ENCODE data around the gene ATP8A2.

Gene ATP8A2

DNA sequence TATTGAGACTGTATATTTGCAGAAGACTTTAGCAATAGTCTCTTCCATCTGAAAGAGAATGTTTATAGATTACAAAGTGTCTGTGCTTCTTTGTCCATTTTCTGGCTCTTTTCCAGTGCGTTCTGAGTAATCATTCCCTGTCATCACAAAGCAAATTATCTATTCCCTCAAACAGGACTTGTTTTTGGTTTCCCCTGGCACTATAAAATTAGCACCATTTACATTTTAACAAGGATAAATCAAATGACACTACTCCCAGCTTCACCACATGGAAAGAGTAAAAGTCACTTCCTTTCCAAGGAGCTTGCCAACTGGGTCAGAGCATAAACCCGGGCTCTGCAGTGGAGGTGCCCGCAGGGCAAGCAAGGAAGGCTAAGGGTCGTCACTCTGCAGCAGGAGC, 591.9 kb downstream of the ATP8A2 start:
- CTCF ChIA-PET = interaction anchor here (0.9 kb wide), 1 partner anchor 134 kb away, joined by 3 read pairs; no protein-coding TSS in a partner anchor
- DNase-seq = no peak
- peaks cover 3% of the 10 kb centered on the region for H3K27me3 Mint-ChIP-seq
- peaks cover 7% of the 10 kb centered on the region for H3K36me3 Mint-ChIP-seq
- peaks cover 6% of the 10 kb centered on the region for H3K9me3 Mint-ChIP-seq
- peaks cover 23% of the 10 kb centered on the region for H3K4me1 Mint-ChIP-seq
- H3K4me3 Mint-ChIP-seq = no peak overlapping the region
- H3K27ac Mint-ChIP-seq = no peak overlapping the region

DNA sequence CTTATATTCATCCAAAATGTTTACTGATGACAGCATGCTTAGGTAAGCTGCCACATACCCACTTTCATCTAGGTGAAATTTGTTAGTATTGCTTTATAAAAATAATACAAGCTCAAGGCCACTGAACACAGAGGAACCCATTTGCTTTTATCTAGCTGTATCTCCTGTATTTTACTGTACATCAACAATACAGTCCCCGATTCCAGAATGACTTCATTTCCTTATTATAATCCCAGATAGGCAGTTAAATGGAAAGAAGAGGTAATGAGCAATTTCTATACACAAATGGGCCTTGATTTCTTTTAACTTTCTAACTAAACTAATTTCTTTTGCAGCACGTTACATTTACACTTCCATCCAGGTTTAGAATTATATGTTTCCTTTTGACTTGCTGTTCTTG, 593.8 kb downstream of the ATP8A2 start:
- CTCF ChIA-PET = interaction anchor here (1.6 kb wide), 1 partner anchor 42 kb away, joined by 3 read pairs; no protein-coding TSS in a partner anchor
- H3K9me3 Mint-ChIP-seq = no peaks in the 10 kb centered on the region
- H3K36me3 Mint-ChIP-seq = no peaks in the 10 kb centered on the region
- no peak overlapping the region for H3K4me3 Mint-ChIP-seq
- peaks cover 7% of the 10 kb centered on the region for H3K27me3 Mint-ChIP-seq
- no peak for DNase-seq
- H3K27ac Mint-ChIP-seq = no peak overlapping the region
- peaks cover 14% of the 10 kb centered on the region for H3K4me1 Mint-ChIP-seq

DNA sequence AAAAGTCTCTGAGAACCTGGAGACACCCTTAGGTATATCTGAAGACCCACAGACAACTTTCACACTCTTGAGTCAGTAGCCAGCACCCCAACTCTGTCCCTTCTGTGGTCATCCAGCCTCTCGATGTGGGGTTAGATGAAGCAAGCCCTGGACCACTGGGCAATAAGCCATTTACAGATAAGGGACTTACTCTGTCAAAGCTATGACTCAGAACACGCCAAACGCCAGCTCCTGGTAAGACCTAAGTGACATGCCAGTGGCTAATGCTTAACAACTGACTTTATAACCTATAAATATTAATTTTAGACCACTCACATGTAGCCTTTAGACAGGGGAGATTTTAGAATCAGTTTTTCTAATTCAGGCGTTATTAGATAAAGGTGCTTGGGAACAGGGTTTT, 594.3 kb downstream of the ATP8A2 start:
- CTCF ChIA-PET = interaction anchor here (1.6 kb wide), 1 partner anchor 41 kb away, joined by 3 read pairs; no protein-coding TSS in a partner anchor
- no peak overlapping the region for H3K27ac Mint-ChIP-seq
- H3K9me3 Mint-ChIP-seq = no peaks in the 10 kb centered on the region
- H3K36me3 Mint-ChIP-seq = no peaks in the 10 kb centered on the region
- DNase-seq = no peak
- H3K4me1 Mint-ChIP-seq = peaks cover 14% of the 10 kb centered on the region
- H3K4me3 Mint-ChIP-seq = no peak overlapping the region
- peaks cover 7% of the 10 kb centered on the region for H3K27me3 Mint-ChIP-seq

DNA sequence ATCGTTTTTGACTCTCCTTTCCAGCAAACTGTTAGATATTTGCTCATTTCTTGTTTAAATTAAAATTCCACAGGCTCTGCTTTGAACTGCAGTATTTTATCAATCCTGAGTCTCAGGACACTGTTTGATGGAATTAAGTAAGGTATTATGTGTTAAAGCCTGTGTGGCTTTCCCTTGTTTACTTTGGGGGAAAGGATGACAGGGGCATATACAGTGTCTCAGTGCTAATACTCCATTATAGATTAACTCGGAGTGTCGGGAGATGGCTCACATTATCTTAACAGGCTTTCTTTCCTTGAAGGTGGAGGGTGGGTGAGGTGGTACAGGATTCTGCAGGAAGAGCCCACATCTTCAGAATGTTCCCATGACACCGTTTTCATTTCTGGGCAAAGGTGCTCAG, 595.4 kb downstream of the ATP8A2 start:
- CTCF ChIA-PET = no interaction called here

DNA sequence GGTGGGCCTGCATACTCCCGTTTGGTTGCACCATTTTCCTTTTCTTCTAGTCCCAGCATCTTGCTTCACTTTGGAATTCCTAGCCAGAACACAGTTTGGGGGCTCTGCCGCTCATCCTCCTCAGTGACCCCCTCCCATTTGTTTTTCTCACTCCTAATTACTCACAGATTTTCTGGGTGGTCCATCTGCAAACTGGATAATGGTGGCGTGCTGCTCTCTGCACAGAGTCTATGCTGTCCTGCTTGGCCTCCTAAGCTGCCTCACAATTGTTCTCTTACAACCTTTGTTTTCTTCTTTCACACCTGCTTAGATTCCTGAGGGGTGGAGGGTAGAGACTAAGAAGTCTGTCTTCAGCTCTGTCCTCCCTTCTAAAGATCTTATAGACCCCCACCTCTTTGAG, 599.3 kb downstream of the ATP8A2 start:
- H3K9me3 Mint-ChIP-seq = no peaks in the 10 kb centered on the region
- peak overlapping the region; percentile 87 for H3K27ac Mint-ChIP-seq
- DNase-seq = no peak
- peaks cover 3% of the 10 kb centered on the region for H3K36me3 Mint-ChIP-seq
- no peak overlapping the region for H3K4me3 Mint-ChIP-seq
- peaks cover 54% of the 10 kb centered on the region for H3K4me1 Mint-ChIP-seq
- CTCF ChIA-PET = no interaction called here
- peaks cover 4% of the 10 kb centered on the region for H3K27me3 Mint-ChIP-seq

More for the DNA sequence above, 595.4 kb downstream of the ATP8A2 start:
- Mint-ChIP-seq H3K36me3 (no peaks in the 10 kb centered on the region), H3K9me3 (no peaks in the 10 kb centered on the region), H3K27ac (no peak overlapping the region), H3K27me3 (peaks cover 7% of the 10 kb centered on the region), H3K4me1 (peaks cover 21% of the 10 kb centered on the region), H3K4me3 (no peak overlapping the region)
- DNase-seq = no peak

DNA sequence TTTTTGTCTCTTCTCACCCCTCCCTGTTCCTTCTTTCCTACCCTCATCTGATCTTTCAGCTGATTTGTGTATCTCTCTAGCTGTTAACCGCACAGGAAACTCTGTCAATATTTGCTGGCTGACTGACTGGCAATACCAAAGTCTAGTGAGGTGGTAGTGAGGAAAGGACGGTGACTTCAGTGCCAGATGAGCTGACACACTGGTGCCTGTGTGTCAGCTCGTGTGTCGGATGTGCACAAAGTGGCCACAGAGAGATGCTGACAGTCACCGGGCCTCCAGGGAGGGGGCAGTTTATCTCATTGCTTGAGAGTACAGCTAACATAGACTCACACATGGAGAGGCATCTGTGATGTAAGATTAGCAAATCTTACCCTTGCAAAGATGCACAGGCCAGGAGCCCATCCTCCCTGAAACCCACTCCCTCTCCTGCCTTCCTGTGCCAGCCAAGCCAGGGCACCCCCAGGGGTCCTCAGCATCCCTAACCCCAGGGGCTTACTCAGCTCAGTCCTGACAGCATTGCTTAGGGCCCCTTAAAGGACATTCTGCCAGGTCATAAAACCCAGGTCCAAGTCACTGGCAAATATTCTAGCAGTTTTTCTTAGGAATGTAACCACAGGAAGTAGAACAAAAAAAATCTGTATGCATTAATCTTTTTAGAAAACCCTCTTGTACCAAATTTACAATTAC, 599.8 kb downstream of the ATP8A2 start:
- peaks cover 3% of the 10 kb centered on the region for H3K36me3 Mint-ChIP-seq
- H3K27me3 Mint-ChIP-seq = peaks cover 4% of the 10 kb centered on the region
- peak; percentile 67 for DNase-seq
- H3K27ac Mint-ChIP-seq = peak overlapping the region; percentile 87
- H3K9me3 Mint-ChIP-seq = no peaks in the 10 kb centered on the region
- H3K4me1 Mint-ChIP-seq = peaks cover 56% of the 10 kb centered on the region
- CTCF ChIA-PET = no interaction called here
- H3K4me3 Mint-ChIP-seq = peak overlapping the region; percentile 28

DNA sequence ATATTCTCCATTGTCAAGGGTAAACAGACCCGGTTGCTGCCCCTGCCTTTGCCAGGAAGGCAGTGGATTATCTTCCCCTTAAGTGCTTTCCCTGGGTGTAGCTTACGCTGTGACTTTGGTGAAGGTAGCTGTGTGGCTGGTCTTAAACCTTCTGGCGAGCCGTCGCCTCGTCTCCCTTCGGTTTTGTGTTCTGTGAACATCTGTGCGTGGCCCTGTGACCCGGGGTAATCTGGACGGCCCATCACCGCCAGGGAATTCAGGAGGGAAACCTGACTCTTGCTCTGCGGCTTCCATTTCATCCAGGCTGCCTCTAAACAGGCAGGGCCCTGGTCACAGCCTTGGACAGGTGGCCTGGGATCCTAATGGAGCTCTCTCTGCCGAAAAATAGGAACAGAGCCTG, 601.3 kb downstream of the ATP8A2 start:
- Mint-ChIP-seq H3K27ac (peak overlapping the region; percentile 86), H3K36me3 (peaks cover 3% of the 10 kb centered on the region), H3K4me1 (peaks cover 66% of the 10 kb centered on the region), H3K4me3 (no peak overlapping the region), H3K9me3 (peaks cover 2% of the 10 kb centered on the region), H3K27me3 (peaks cover 8% of the 10 kb centered on the region)
- DNase-seq = no peak
- CTCF ChIA-PET = interaction anchor here (1.2 kb wide), 1 partner anchor 98 kb away, joined by 4 read pairs; no protein-coding TSS in a partner anchor

DNA sequence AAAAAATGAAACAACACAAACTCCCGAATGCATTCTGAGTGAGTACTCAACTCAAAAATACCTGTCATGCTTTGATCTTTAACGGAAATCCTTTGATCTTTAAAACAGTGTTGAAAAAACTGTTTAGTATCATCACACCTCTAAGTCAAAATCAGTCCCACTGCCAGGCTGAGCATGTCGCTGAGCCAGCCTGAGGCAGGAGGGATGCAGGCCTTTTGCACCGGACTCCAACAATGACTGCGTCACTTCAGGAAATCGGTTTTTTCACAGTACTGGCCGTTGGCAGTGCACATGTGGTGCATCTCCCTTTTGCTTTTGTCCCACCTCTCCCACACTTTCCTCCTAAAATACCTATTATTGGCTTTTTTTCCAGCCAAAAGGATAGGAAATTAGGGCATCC, 601.8 kb downstream of the ATP8A2 start:
- H3K36me3 Mint-ChIP-seq = peaks cover 3% of the 10 kb centered on the region
- peaks cover 66% of the 10 kb centered on the region for H3K4me1 Mint-ChIP-seq
- H3K4me3 Mint-ChIP-seq = peak overlapping the region; percentile 7
- peak; percentile 51 for DNase-seq
- CTCF ChIA-PET = interaction anchor here (1.2 kb wide), 1 partner anchor 97 kb away, joined by 4 read pairs; no protein-coding TSS in a partner anchor
- H3K9me3 Mint-ChIP-seq = peaks cover 2% of the 10 kb centered on the region
- H3K27ac Mint-ChIP-seq = peak overlapping the region; percentile 86
- H3K27me3 Mint-ChIP-seq = peaks cover 8% of the 10 kb centered on the region

DNA sequence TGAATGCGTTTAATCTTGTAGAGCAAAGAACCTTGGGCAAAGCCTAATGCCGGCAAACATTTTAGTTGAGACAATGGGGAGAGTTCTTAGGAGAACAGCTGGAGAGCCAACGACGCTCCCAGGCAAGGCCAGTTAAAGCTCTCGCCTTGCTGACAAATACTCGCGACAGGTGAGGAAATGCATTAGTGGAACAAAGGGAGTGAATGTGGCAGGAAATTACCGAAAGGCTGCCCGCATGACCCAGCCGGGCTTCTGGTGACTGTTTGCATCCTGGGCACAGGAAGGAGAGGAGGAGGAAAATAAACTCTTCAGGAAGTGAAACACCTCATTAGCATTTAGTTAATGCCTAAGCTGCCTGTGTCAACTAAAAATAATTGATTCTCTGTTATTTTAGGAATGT, 605.4 kb downstream of the ATP8A2 start:
- no peak overlapping the region for H3K27ac Mint-ChIP-seq
- DNase-seq = no peak
- peaks cover 3% of the 10 kb centered on the region for H3K36me3 Mint-ChIP-seq
- peaks cover 2% of the 10 kb centered on the region for H3K9me3 Mint-ChIP-seq
- CTCF ChIA-PET = no interaction called here
- H3K4me1 Mint-ChIP-seq = peaks cover 44% of the 10 kb centered on the region
- H3K4me3 Mint-ChIP-seq = no peak overlapping the region
- H3K27me3 Mint-ChIP-seq = peaks cover 4% of the 10 kb centered on the region

DNA sequence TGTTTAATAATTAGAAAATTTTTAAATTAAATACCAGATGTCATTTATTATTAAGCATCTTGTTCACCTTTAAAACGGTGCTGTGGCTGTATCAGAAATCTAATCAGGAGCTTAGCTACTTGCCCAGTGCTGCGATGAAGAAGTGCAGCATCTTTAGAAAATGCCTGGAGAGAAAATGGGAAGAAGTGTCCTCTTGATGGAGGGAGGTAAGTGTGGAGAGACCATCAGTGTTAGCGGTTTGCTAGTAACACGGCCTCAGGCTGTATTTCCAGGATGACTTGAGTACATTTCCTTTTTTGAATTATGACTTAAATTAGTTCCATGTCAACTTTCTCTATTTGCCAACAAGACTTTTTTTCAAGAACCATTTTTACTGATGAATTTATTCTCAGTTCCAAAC, 605.9 kb downstream of the ATP8A2 start:
- Mint-ChIP-seq H3K27ac (no peak overlapping the region), H3K27me3 (peaks cover 4% of the 10 kb centered on the region), H3K4me1 (peaks cover 39% of the 10 kb centered on the region), H3K4me3 (no peak overlapping the region), H3K36me3 (no peaks in the 10 kb centered on the region), H3K9me3 (peaks cover 2% of the 10 kb centered on the region)
- CTCF ChIA-PET = no interaction called here
- no peak for DNase-seq

DNA sequence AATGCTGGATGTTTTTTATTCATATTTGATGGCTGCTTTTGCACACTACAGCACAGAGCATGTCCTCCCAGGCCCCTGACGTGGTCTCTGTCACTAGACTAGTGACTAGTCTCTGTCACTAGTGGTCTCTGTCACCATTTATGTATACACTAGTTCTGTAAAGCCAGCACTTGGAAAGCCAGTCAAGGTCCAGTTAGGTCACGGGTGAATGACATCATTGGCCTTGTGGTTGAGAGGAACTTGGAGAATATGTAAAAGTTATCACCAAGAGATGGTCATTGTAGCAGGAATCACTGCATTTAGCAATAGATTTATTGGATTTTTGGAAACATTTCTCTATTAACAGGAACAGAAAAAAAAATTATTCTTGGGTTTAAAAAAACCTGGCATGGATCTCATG, 607.2 kb downstream of the ATP8A2 start:
- DNase-seq = no peak
- CTCF ChIA-PET = no interaction called here
- Mint-ChIP-seq H3K27me3 (peaks cover 5% of the 10 kb centered on the region), H3K9me3 (peaks cover 2% of the 10 kb centered on the region), H3K4me1 (peaks cover 26% of the 10 kb centered on the region), H3K27ac (no peak overlapping the region), H3K36me3 (no peaks in the 10 kb centered on the region), H3K4me3 (no peak overlapping the region)

DNA sequence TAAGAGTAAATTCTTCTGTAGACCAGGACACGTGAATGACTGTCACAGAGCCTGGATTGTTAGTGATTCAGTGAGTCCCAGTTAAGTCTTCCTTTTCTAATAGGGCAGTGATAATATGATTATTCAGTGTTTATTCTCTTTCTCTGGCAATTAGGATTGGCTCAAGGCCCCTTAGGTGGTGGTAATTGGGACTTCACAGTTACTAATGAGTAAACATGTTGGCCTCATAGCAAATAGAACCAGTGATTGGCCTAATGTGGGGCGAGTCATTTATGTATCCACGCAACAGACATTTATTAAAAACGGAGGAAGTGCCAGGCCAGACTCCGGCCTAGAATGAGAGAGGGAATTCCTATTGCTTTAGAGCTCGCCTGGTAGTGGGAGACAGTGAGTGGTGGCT, 607.6 kb downstream of the ATP8A2 start:
- CTCF ChIA-PET = no interaction called here
- no peaks in the 10 kb centered on the region for H3K36me3 Mint-ChIP-seq
- peaks cover 2% of the 10 kb centered on the region for H3K9me3 Mint-ChIP-seq
- no peak overlapping the region for H3K4me3 Mint-ChIP-seq
- no peak overlapping the region for H3K27ac Mint-ChIP-seq
- no peak for DNase-seq
- H3K27me3 Mint-ChIP-seq = peaks cover 7% of the 10 kb centered on the region
- peaks cover 22% of the 10 kb centered on the region for H3K4me1 Mint-ChIP-seq

DNA sequence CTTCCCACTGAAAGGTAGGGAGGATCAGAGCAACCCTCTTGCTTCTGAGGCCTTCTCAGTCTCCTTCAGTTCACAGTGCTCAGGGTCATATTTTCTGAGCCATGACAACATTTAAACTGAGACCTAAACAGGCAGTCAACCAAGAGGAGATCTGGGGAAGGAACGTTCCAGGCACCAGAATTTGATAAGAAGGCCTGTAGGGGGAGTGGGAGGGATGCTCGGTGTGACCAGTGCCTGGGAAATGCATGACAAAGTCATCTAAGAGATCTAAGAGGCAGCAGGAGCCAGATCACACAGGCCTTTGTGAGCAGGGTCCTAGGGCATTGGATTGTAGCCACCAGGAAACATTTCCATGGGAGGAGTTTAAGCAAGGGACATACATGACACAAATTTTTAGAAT, 608.5 kb downstream of the ATP8A2 start:
- no peak for DNase-seq
- Mint-ChIP-seq H3K36me3 (no peaks in the 10 kb centered on the region), H3K4me3 (no peak overlapping the region), H3K4me1 (peaks cover 15% of the 10 kb centered on the region), H3K9me3 (peaks cover 2% of the 10 kb centered on the region), H3K27ac (no peak overlapping the region), H3K27me3 (peaks cover 7% of the 10 kb centered on the region)
- CTCF ChIA-PET = no interaction called here

DNA sequence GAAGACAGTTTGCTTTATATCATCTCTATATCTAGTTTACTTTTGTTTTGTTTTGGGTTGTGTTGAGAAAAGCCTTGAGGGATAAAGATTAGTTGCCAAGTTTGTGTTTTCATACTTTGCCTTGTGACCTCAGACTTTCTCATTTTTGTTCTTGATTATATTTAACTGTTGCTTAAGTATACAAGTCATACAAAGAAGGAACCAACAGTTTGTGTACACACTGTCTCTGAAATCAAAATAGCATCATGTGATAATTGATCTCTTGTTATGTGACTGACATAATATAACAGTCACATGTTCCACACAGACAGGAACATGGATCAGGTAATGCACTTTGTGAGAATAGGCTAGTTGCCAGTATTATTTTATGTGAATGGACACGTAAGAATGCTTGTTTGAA, 609.3 kb downstream of the ATP8A2 start:
- CTCF ChIA-PET = no interaction called here

DNA sequence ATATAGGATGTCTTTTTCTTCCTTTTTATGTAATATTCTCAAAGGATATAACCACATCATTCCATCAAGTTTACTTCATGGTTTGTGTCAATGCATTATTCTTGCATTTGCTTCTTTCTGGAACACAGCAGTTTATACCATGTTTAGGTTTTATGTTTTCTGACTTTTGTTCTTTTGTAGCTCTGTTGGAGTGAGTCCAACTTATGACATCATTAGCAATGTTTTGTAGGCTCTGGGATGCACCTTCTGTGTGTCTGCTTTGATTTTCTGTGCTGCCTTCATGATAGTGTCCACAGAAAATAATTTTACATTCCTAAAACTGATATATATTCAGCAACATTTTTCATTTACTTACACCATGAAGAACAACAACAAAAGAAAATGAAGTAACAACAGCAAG, 611.1 kb downstream of the ATP8A2 start:
- Mint-ChIP-seq H3K9me3 (no peaks in the 10 kb centered on the region), H3K27ac (no peak overlapping the region), H3K4me3 (no peak overlapping the region), H3K27me3 (peaks cover 3% of the 10 kb centered on the region), H3K36me3 (no peaks in the 10 kb centered on the region), H3K4me1 (no peaks in the 10 kb centered on the region)
- DNase-seq = no peak
- CTCF ChIA-PET = no interaction called here

More for the DNA sequence above, 609.3 kb downstream of the ATP8A2 start:
- peaks cover 2% of the 10 kb centered on the region for H3K9me3 Mint-ChIP-seq
- H3K36me3 Mint-ChIP-seq = no peaks in the 10 kb centered on the region
- DNase-seq = no peak
- H3K4me1 Mint-ChIP-seq = peaks cover 12% of the 10 kb centered on the region
- H3K27ac Mint-ChIP-seq = no peak overlapping the region
- H3K27me3 Mint-ChIP-seq = peaks cover 7% of the 10 kb centered on the region
- no peak overlapping the region for H3K4me3 Mint-ChIP-seq

Data from activated naive CD4-positive, alpha-beta T cell treated with anti-CD3 and anti-CD28 coated beads, Interleukin-2, amount 10 ng/mL, durations not matched to agents 7 days and 5 days (primary cell).